AML-193 (cell line): ENCODE results near the gene RBM17.
"Not testable (repeated sequence)": the region's sequence is repeated elsewhere in the genome, so short reads cannot be mapped to it uniquely, and the experiment has no call there.

ENCODE experiments used
- DNase-seq, 2 experiments: peaks; one replicate each; lab custom pipeline; 2025; lab: John Stamatoyannopoulos, UW

RBM17 gene

GRCh38 chr10:6136215-6137201 is 47.7 kb downstream of the RBM17 start:
- no peak for DNase-seq

DNA sequence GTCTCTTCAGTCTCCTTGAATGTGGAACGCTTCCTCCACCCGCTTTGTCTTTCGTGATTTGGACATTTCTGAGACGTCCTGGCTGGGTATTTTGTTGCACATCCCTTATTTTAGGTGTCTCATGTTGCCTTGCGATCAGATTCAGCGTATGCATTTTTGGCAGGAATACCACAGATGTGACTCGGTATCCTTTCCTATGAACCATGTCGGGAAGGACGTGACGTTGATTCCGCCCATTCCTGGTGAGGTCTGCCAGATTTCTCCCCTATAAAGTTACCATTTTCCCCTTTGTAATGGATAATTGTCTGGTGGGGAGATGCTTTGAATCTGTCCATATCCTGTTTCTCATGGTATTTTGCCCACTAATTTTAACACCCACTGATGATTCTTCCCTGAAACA is 49.6 kb downstream of the RBM17 start:
- DNase-seq, result no peak

- DNase-seq, result no peak
These were observed 50.6 kb downstream of the RBM17 start for GRCh38 chr10:6139470-6139869.

- no peak for DNase-seq
These were observed 51.5 kb downstream of the RBM17 start for GRCh38 chr10:6140141-6140841.

DNA sequence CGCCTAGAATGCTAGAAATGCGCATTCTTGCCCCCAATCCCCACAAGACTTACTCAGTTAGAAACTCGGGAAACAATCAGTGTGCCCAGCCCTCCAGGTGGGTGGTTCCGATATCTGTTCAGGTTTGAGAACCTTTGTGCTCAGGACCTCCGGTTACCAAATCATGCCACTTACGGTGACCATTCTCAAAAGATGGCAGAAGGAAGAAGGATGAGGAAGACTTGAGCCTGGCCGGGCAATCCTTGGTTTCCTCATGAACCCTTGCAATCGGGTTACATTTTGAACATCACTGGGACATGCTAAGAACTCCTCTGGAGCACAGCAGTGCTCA is 52.1 kb downstream of the RBM17 start:
- no peak for DNase-seq

GRCh38 chr10:6141296-6142151 is 52.7 kb downstream of the RBM17 start:
- no peak for DNase-seq

DNA sequence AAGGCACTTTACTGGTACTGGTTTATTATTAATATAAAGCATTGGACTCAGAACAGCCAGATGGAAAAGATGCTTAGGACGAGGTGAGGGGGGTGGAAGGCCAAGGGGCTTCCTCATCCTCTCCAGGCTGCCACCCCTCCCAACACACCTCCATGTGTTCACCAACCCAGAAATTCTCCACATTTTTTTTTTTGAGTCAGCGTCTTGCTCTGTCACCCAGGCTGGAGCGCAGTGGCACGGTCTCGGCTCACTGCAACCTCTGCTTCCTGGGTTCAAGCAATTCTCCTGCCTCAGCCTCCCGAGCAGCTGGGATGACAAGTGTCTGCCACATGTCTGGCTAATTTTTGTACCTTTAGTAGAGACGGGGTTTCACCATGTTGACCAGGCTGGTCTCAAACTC is 53.4 kb downstream of the RBM17 start:
- DNase-seq, result not testable (repeated sequence)

DNA sequence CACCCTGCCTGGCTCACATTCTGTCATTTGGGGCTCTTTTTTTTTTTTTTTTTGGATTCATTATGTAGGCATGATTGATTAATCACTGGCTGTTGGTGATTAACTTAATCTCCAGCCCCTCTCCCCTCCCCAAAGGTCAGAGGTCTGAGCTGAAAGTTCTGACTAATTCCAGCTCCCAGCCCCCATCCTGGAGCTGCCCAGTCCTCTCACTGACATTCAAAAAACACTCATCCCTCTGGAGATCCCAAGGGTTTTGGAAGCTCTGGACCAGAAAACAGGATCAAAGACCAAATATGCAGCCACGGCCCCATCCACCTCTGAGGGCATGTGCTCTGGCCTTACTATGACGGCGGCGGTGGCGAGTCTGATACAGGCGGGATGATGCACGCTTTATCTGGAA is 53.8 kb downstream of the RBM17 start:
- DNase-seq, result no peak

DNA sequence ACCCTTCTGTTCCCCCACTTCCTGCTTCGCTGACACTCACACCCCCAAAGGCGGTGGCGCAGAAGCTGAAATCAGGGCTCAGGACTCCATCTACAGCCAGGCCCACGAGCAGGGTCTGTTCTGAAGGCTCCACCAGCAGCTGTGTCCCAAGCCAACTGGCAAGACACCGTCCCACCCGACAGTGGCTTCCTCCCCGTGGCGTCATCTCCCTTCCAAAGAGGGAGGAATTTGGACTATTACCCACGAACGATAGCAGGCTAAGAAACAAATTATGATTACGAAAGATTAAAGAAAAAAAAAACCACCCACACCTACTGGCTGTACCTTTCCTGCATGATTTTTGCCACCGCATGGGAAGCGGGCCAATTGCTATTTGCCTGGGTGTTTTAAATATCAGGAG is 54.3 kb downstream of the RBM17 start:
- no peak for DNase-seq

- DNase-seq, result peak; percentile 74 to 75
These were observed 55.8 kb downstream of the RBM17 start for GRCh38 chr10:6144406-6145165.

DNA sequence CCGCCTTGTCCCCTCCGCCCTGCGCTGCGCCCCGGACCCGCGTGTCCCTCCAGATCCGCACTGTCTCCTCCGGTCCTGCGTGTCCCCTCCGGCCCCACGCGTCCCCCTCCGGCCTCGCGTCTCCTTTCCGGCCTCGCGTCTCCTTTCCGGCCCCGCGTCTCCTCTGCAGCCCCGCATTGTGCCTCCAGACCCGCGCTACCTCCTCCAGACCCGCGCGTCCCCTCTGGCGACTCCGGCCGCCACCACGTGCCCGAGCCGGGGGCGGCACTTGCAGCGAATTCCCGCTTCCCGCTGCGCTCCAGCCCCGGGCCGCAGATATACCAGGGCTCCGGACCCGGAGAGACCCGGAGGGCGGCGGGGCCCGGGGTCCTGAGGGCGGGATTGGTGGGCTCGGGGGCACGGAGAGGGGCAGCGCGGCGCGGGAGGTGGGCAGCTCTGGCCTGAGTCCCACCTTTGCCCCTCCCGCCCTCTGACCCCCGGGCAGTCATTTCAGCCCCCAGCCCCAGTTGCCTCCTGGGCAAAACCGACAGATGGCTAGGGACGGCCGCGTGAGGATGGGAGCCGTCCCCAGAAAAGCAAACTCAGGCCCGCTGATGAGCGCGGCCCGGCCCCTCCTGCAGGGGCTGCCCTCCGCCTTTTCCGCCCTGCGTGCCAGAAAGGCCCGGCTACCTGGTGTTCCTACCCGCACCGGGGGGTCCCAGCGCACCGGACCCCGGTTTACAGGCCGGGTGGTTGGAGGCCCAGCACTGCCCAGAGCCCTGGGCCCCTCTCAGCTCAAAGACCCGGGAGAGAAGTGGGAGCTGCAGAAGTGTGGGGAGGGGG is 56.5 kb downstream of the RBM17 start:
- no peak for DNase-seq

DNA sequence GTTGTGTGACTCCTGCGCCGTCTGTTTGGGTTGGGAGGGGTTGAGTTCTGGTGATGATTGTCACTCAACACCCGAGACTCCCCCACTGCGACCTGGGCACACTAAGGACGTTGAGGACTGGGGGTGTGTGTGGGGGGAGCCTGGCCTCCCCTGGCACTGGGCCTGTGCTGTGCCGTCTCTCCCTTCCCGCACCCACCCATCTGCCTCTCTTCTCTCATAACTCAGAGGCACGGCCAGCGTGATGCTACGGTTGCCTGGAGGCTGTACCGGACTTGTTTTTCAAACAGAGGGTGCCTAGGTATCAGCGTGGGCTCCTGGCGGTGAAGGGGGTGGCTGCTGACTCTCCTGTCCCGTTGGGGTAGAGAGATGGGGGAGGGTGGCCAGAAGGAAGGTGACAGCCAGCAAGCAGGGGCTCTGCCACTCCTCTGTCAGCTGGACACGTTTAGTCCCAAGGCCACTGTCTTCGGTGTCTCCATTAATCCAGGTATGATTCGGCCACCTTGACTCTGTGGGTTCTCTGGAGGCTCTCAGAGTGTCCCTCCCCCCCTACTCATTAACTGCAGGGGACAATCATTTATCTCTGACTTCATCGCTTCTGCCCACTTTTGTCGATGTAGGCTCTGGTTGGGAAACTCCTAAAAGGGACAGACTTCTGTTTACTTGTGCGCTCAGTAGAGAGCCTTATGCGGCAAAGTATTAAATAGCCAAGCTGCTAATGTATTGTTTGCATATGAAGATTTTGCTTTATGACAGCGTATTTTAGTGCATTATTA is 57.4 kb downstream of the RBM17 start:
- no peak for DNase-seq

DNA sequence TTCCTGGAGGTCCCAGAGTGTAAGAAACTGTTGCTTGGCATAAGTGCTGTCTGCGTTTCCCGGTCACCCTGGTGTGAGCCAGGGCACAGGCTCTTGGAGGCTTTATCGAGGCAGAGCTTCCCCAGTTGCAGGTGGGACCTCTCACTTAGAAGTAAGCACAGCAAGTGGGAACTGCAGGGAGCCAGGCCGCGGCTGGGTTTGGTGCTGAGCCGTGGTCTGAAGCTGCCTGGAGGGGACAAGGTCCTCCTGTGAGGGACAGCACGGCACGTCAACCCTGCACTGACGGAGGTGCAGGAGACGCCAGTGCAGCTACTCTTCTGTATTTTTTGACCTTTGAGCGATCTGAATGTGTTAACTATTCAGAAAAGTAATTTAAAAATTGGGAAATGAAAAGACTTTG is 58.1 kb downstream of the RBM17 start:
- DNase-seq, result no peak

GRCh38 chr10:6148251-6148701 is 59.4 kb downstream of the RBM17 start:
- peak; percentile 97 to 98 for DNase-seq

- DNase-seq, result no peak
These were observed 60.1 kb downstream of the RBM17 start for GRCh38 chr10:6148908-6149307.

- peak; percentile 86 to 90 for DNase-seq
These were observed 62.5 kb downstream of the RBM17 start for GRCh38 chr10:6151087-6151977.

GRCh38 chr10:6153845-6154244 is 65.0 kb downstream of the RBM17 start:
- no peak for DNase-seq

DNA sequence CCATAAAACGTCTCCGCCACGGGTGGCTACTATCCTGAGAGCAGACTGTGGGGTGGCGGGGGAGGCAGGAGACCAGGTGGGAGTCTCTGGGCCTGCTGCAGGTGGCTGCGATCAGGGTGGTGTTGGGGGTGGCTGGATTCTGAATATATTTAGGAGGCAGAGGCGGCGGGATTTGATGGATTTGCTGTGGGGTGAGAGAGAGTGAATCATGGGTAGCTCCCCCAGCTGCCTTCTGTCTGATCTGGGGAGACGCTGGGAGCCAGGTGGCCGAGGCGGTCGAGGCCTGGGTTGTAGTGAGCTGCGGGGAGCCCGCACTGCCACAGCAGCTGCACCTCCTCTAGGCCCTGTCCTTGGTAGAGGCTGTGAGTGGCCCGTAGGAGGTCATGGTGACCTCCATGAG is 65.7 kb downstream of the RBM17 start:
- DNase-seq, result no peak

DNA sequence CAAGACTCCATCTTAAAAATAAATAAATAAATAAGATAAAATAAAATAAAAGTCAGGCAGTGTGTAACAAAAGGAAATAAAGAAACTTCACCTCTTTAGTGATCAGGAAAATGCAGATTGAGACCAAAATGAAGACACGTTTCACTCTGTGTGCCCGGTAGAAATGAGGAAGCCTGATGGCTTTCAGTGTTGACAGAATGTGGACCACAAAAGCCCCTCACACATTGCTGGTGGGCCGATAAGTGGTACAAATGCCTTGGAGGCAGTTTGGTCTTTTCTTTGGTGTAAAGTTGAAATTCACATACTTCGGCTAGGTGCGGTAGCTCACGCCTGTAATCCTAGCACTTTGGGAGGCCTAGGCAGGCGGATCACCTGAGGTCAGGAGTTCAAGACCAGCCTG is 69.4 kb downstream of the RBM17 start:
- no peak for DNase-seq
